ENCODE results near the gene CNKSR1.

Gene CNKSR1

GRCh38 chr1:26233903-26234643, 56.8 kb downstream of the CNKSR1 start, which contains the start of gene CEP85:
CEP85 (plus strand) TSS chr1:26234200; CDS start chr1:26239784, 5,584 bp downstream.
- peak within 1 kb of the TSS; percentile 82 for H3K4me3 ChIP-seq (replicated peaks; ENCODE audit: low read depth, low read length)
- peak; percentile 94 for TF ChIP-seq CTCF (IDR thresholded peaks at IDR 0.05; ENCODE audit: insufficient read depth, low read length, poor library complexity, severe bottlenecking)
- peak; percentile 97 for DNase-seq (ENCODE audit: extremely low read depth, insufficient read length)
- no peaks in the 10 kb centered on the region for H3K36me3 ChIP-seq (ENCODE audit: control insufficient read depth, insufficient read depth, low read length)
- no peaks in the 10 kb centered on the region for H3K27me3 ChIP-seq (replicated peaks; ENCODE audit: control insufficient read depth, insufficient read depth, low read length)

- Histone ChIP-seq H3K36me3 (ENCODE audit: control insufficient read depth, insufficient read depth, low read length) (no peaks in the 10 kb centered on the region), H3K27me3 (replicated peaks; ENCODE audit: control insufficient read depth, insufficient read depth, low read length) (no peaks in the 10 kb centered on the region), H3K4me3 (replicated peaks; ENCODE audit: low read depth, low read length) (peak overlapping the region; percentile 82)
- peak; percentile 24 for TF ChIP-seq CTCF (IDR thresholded peaks at IDR 0.05; ENCODE audit: insufficient read depth, low read length, poor library complexity, severe bottlenecking)
- no peak for DNase-seq (ENCODE audit: extremely low read depth, insufficient read length)
Measured at GRCh38 chr1:26234644-26235370, 57.5 kb downstream of the CNKSR1 start.

GRCh38 chr1:26237230-26237966, 60.1 kb downstream of the CNKSR1 start:
- no peak for TF ChIP-seq CTCF (IDR thresholded peaks at IDR 0.05; ENCODE audit: insufficient read depth, low read length, poor library complexity, severe bottlenecking)
- no peaks in the 10 kb centered on the region for H3K36me3 ChIP-seq (ENCODE audit: control insufficient read depth, insufficient read depth, low read length)
- H3K4me3 ChIP-seq (replicated peaks; ENCODE audit: low read depth, low read length), result 0 out of 2 replicates have a peak overlapping the region, but pooled peaks have one; percentile 7
- no peaks in the 10 kb centered on the region for H3K27me3 ChIP-seq (replicated peaks; ENCODE audit: control insufficient read depth, insufficient read depth, low read length)
- DNase-seq (ENCODE audit: extremely low read depth, insufficient read length), result no peak

All from GM06990 (cell line).